Activated CD4-positive, alpha-beta T cell treated with anti-CD3 and anti-CD28 coated beads for 36 hours (primary cell): ENCODE data around the gene BRD1. TPM values are rescaled to one million over a fixed set of nuclear protein-coding genes. Genes with fewer than 3 reads are reported as not detected.

Source experiments
- ATAC-seq: fragments of 200-7000 bp; cut with Tn5 transposase; one replicate; pipeline ENCODE4 v1.10.0; 2021; ENCODE audit warnings: mild to moderate bottlenecking, moderate library complexity
- CTCF ChIA-PET: fragments of 350-600 bp; sonication (Branson Sonifier 250); formaldehyde crosslinking; loops from one replicate; lab custom pipeline; 2021; ENCODE audit warnings: antibody characterized with exemption; lab: Charles Lee
- POLR2A ChIA-PET: fragments of 350-600 bp; sonication (Branson Sonifier 250); formaldehyde crosslinking; loops from one replicate; lab custom pipeline; 2021; ENCODE audit warnings: antibody characterized with exemption, inconsistent platforms; lab: Charles Lee
- DNase-seq: peaks from one replicate; pipeline ENCODE4 v3.0.0-alpha.2; 2020
- H3K27ac Mint-ChIP-seq: one replicate; pipeline ENCODE4 v1.8.0; 2021; ENCODE audit warnings: mixed read lengths
- H3K27me3 Mint-ChIP-seq: one replicate; pipeline ENCODE4 v1.8.0; 2021; ENCODE audit warnings: mixed read lengths
- H3K36me3 Mint-ChIP-seq: one replicate; pipeline ENCODE4 v1.8.0; 2021; ENCODE audit warnings: low read depth, mixed read lengths
- H3K4me1 Mint-ChIP-seq: one replicate; pipeline ENCODE4 v1.8.0; 2021; ENCODE audit warnings: mixed read lengths
- H3K4me3 Mint-ChIP-seq: one replicate; pipeline ENCODE4 v1.8.0; 2021; ENCODE audit warnings: mild to moderate bottlenecking, moderate library complexity, mixed read lengths
- H3K9me3 Mint-ChIP-seq: one replicate; pipeline ENCODE4 v1.8.0; 2021; ENCODE audit warnings: low read depth, mixed read lengths
- intact Hi-C, 2 experiments: fragments of 100-400 bp; cut with DNase I in 1 of 2; cut with micrococcal nuclease in 1 of 2; formaldehyde crosslinking; loops; one replicate each; pipeline versions ENCODE4 v1.14.2 to v1.15.1; 2022 to 2024; cut with DNase I, micrococcal nuclease
- total RNA-seq, 2 experiments: library from RNA; stranded (reverse); gene quantifications; one replicate each; pipeline ENCODE4 v1.2.3, GENCODE V29; 2021

Gene BRD1
- total RNA-seq, 2 experiments from 2014 or later: 22.1 to 23.6 TPM

DNA sequence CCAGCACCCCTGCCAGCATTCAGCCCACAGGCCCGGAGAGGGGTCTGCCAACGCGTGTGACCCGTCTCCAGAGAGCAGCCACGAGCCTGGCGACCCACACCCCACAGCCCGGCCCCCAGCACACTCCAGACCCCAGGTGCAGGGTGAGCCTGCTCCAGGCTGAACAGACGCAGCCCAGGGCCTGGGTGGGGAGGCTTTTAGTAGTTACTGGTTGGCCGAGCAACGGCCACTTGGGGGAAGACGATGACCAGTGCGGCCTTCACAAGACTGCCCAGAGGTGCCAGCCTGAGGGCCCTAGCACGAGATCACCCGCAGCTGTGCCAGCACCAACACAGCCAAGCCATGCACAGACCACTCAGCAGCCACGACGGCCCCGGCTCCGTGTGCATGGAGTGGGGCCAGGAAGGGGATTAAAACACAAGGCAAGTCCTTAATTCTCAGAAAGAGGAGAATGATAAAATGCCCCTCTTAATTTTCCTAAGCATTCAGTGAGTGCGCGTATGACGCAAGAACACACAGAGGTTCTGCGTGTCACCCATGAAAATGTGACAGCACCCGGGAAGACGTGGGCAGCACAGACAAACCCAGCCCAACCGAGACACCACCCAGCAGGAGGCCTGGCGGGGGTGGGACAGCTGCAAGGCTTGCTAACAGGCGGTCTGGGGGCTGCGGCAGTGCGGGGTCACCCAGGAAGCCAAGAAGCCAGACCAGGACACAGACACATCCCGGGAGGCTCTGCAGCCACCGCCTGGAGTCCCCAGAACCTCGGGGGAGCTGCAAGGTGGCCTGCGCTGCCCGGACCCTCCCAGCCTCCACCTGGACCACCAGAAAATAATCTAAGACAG, 47.6 kb downstream of the BRD1 start:
- no peak for ATAC-seq
- Mint-ChIP-seq H3K4me3 (no peak overlapping the region), H3K4me1 (peaks cover 7% of the 10 kb centered on the region), H3K27ac (no peak overlapping the region), H3K9me3 (no peaks in the 10 kb centered on the region), H3K36me3 (peaks cover 14% of the 10 kb centered on the region), H3K27me3 (no peaks in the 10 kb centered on the region)
- intact Hi-C loops: no loop called here
- DNase-seq: no peak
- ChIA-PET POLR2A (no interaction called here), CTCF (interaction anchor here (0.7 kb wide), 1 partner anchor 30 kb away, joined by 3 read pairs; no protein-coding TSS in a partner anchor)

GRCh38 chr22:49779211-49779610, 48.5 kb downstream of the BRD1 start:
- no peak for ATAC-seq
- H3K4me1 Mint-ChIP-seq: peaks cover 7% of the 10 kb centered on the region
- no peaks in the 10 kb centered on the region for H3K27me3 Mint-ChIP-seq
- intact Hi-C loops: no loop called here
- DNase-seq: no peak
- ChIA-PET POLR2A (no interaction called here), CTCF (no interaction called here)
- H3K4me3 Mint-ChIP-seq: no peak overlapping the region
- H3K27ac Mint-ChIP-seq: no peak overlapping the region
- no peaks in the 10 kb centered on the region for H3K9me3 Mint-ChIP-seq
- H3K36me3 Mint-ChIP-seq: peaks cover 18% of the 10 kb centered on the region

GRCh38 chr22:49777569-49778249, 50.0 kb downstream of the BRD1 start:
- Mint-ChIP-seq H3K4me3 (no peak overlapping the region), H3K9me3 (no peaks in the 10 kb centered on the region), H3K4me1 (peaks cover 9% of the 10 kb centered on the region), H3K27me3 (no peaks in the 10 kb centered on the region), H3K27ac (no peak overlapping the region), H3K36me3 (peaks cover 20% of the 10 kb centered on the region)
- ATAC-seq (no peak), DNase-seq (no peak)
- ChIA-PET POLR2A (interaction anchor here (0.6 kb wide), 1 partner anchor 21 kb away, joined by 4 read pairs; no protein-coding TSS in a partner anchor), CTCF (interaction anchor here (1.6 kb wide), 1 partner anchor 9 kb away, joined by 5 read pairs; no protein-coding TSS in a partner anchor)
- intact Hi-C loops: no loop called here

- H3K4me3 Mint-ChIP-seq: no peak overlapping the region
- POLR2A ChIA-PET: interaction anchor here (0.6 kb wide), 1 partner anchor 20 kb away, joined by 4 read pairs; no protein-coding TSS in a partner anchor
- H3K27ac Mint-ChIP-seq: no peak overlapping the region
- DNase-seq (no peak), ATAC-seq (no peak)
- CTCF ChIA-PET: interaction anchor here (1.6 kb wide), 1 partner anchor 9 kb away, joined by 5 read pairs; no protein-coding TSS in a partner anchor
- no peaks in the 10 kb centered on the region for H3K9me3 Mint-ChIP-seq
- H3K27me3 Mint-ChIP-seq: no peaks in the 10 kb centered on the region
- intact Hi-C loops: no loop called here
- H3K4me1 Mint-ChIP-seq: peaks cover 6% of the 10 kb centered on the region
- peaks cover 17% of the 10 kb centered on the region for H3K36me3 Mint-ChIP-seq
Observed at GRCh38 chr22:49776891-49777290, 50.8 kb downstream of the BRD1 start.

DNA sequence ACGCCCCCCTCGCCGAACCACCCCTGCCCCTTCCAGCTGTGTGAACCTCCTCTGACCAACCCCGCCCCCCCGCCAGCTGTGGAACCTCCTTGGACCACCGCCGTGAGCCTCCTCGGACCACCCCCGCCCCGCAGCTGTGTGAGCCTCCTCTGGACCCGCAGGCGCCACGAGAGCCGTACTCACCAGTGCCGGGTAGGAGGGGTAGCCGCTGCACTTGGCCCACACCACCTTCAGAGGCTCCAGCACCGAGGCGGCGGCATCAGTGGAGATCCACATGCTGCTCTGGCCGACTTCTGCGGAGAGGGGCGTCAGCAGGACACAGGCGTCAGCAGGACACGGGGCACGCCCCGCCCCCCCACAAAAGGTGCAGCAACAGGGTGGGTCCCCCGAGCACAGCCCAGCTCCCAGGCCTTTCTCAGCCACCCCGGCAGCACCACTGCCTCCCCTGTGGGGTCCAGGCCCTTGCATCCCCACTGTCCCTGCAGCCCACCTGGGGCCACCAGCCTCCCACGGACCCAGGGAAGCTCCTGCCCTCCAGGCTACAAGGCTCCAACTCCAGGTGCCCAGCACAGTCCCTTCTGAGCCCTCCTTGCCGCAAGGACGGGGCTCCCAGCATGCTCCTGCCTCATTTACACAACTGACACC, 51.7 kb downstream of the BRD1 start:
- Mint-ChIP-seq H3K27ac (no peak overlapping the region), H3K4me3 (no peak overlapping the region), H3K27me3 (no peaks in the 10 kb centered on the region), H3K36me3 (peaks cover 14% of the 10 kb centered on the region), H3K4me1 (peaks cover 3% of the 10 kb centered on the region), H3K9me3 (no peaks in the 10 kb centered on the region)
- ChIA-PET POLR2A (no interaction called here), CTCF (interaction anchor here (1.6 kb wide), 1 partner anchor 8 kb away, joined by 5 read pairs; no protein-coding TSS in a partner anchor)
- ATAC-seq: no peak
- intact Hi-C loops: no loop called here
- no peak for DNase-seq

DNA sequence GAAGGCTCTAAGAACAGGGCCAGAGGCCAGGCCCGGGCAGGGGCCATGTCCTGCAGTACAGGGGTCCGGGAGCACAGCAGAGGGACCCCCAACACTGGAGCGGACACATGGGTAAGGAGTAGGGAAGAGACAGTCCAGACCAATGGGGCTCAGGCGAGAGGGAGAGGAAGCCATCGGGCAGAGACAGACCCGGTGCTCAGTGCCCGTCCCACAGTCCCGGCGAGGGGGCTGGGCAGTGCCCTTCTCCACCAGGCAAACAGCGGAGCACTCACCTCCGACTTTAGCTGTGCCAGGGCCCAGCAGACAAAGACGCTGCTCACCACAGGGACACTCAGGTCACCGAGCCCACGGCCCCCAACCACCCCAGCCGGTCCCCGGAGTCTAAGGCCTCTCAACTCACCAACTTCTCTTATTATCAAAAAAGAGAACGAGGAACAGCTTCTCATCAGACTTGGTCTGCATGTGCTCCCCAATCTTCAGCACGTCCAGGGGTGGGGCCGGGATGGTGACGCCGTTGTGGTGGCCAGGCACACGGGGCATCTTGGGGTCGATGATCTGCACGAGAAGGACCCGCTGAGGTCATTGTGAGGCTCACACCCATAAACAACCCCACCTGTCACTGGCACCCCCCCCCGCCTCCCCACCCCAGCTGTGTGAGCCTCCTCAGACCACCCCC, 52.3 kb downstream of the BRD1 start:
- H3K36me3 Mint-ChIP-seq: peaks cover 14% of the 10 kb centered on the region
- no peak overlapping the region for H3K27ac Mint-ChIP-seq
- POLR2A ChIA-PET: no interaction called here

GRCh38 chr22:49774499-49775151, 53.0 kb downstream of the BRD1 start:
- Mint-ChIP-seq H3K27ac (no peak overlapping the region), H3K27me3 (no peaks in the 10 kb centered on the region), H3K36me3 (peaks cover 14% of the 10 kb centered on the region), H3K4me3 (no peak overlapping the region), H3K9me3 (no peaks in the 10 kb centered on the region), H3K4me1 (peaks cover 4% of the 10 kb centered on the region)
- POLR2A ChIA-PET: no interaction called here
- intact Hi-C loops: no loop called here
- CTCF ChIA-PET: no interaction called here
- ATAC-seq (peak; percentile 14), DNase-seq (no peak)

More for the DNA sequence above, 52.3 kb downstream of the BRD1 start:
- Mint-ChIP-seq H3K4me1 (peaks cover 4% of the 10 kb centered on the region), H3K27me3 (no peaks in the 10 kb centered on the region), H3K4me3 (no peak overlapping the region), H3K9me3 (no peaks in the 10 kb centered on the region)
- DNase-seq (no peak), ATAC-seq (no peak)
- CTCF ChIA-PET: no interaction called here
- intact Hi-C loops: no loop called here

DNA sequence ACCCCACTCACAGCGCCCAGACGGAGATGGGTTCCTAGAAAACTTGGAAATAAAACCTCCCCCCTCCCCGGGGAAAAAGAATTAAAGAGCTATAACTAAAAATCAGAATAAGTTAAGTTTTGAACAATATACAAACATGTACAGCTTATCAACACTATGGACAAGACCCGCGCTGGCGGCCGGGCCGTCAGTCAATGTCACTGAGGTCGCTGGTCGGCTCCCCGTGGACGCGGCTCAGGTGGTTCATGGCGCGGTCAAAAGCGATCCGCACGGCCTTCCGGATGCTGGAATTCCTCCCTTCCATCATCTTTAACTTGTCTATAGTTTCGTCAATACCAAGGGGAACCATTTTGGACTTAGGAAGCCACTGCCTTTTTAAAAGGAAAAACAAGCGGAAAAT, 53.6 kb downstream of the BRD1 start:
- H3K9me3 Mint-ChIP-seq: no peaks in the 10 kb centered on the region
- DNase-seq: no peak
- H3K27ac Mint-ChIP-seq: no peak overlapping the region
- CTCF ChIA-PET: interaction anchor here (0.6 to 0.9 kb wide), 2 partner anchors 12 to 547 kb away, joined by 3 to 4 read pairs; no protein-coding TSS in a partner anchor
- peaks cover 12% of the 10 kb centered on the region for H3K36me3 Mint-ChIP-seq
- H3K27me3 Mint-ChIP-seq: no peaks in the 10 kb centered on the region
- intact Hi-C loops: no loop called here
- no peak overlapping the region for H3K4me3 Mint-ChIP-seq
- peaks cover 4% of the 10 kb centered on the region for H3K4me1 Mint-ChIP-seq
- POLR2A ChIA-PET: no interaction called here
- ATAC-seq: no peak

GRCh38 chr22:49773531-49773930, 54.1 kb downstream of the BRD1 start:
- Mint-ChIP-seq H3K27me3 (no peaks in the 10 kb centered on the region), H3K4me1 (peaks cover 4% of the 10 kb centered on the region), H3K4me3 (no peak overlapping the region), H3K27ac (no peak overlapping the region), H3K9me3 (no peaks in the 10 kb centered on the region), H3K36me3 (peaks cover 12% of the 10 kb centered on the region)
- ChIA-PET POLR2A (no interaction called here), CTCF (interaction anchor here (0.6 to 0.9 kb wide), 2 partner anchors 11 to 547 kb away, joined by 3 to 4 read pairs; no protein-coding TSS in a partner anchor)
- intact Hi-C loops: no loop called here
- no peak for DNase-seq
- ATAC-seq: no peak

DNA sequence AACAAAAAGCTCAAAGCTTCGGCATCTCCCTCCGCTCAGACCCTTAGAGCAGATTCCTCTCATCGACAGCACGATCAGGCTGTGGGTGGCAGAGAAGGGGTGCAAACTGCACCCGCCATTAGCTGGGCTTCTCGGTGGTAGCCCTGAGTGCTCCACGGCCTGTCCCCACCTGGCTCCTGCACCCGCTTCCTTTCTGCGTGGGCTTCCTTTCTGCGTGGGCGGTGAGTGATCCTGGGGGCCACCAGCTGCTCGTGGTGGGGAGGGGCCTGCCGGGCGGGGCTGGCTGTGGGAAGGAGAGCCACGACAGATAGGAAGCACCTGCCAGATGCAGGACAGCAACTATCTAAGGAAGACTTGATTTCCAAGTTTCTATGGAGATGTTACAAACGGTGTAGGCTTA, 55.0 kb downstream of the BRD1 start:
- CTCF ChIA-PET: no interaction called here
- Mint-ChIP-seq H3K9me3 (no peaks in the 10 kb centered on the region), H3K4me3 (no peak overlapping the region), H3K4me1 (peaks cover 7% of the 10 kb centered on the region), H3K27ac (no peak overlapping the region), H3K27me3 (no peaks in the 10 kb centered on the region), H3K36me3 (peaks cover 9% of the 10 kb centered on the region)
- no peak for DNase-seq
- POLR2A ChIA-PET: no interaction called here
- no peak for ATAC-seq
- intact Hi-C loops: no loop called here
